CD4-positive, alpha-beta memory T cell (primary cell): ENCODE measurements around the gene PLEKHF1. TPM values are rescaled to one million over a fixed set of nuclear protein-coding genes. Genes with fewer than 3 reads are reported as not detected.
A peak's percentile ranks its signal among the peaks of the same experiment; 100 is the strongest.

Source experiments
- CTCF ChIA-PET: fragments of 350-600 bp; sonication (Branson Sonifier 250); formaldehyde crosslinking; loops from one replicate; lab custom pipeline; 2021; ENCODE audit warnings: inconsistent platforms; ENCODE audit not compliant: partially characterized antibody; lab: Charles Lee
- POLR2A ChIA-PET: fragments of 350-600 bp; sonication (Branson Sonifier 250); formaldehyde crosslinking; loops from one replicate; lab custom pipeline; 2021; ENCODE audit not compliant: partially characterized antibody; lab: Charles Lee
- DNase-seq, 5 donors: peaks; one replicate each; pipeline versions ENCODE4 v3.0.0 to v3.0.0-alpha.2; 2020 to 2022; ENCODE audit warnings: mixed read lengths in 1 of 5
- H3K27ac ChIP-seq: one replicate; pipeline ENCODE4 v1.7.0; 2013; ENCODE audit warnings: low read depth, low read length
- H3K27me3 ChIP-seq: 2 replicates; pipeline ENCODE4 v1.7.0; 2013; ENCODE audit warnings: mild to moderate bottlenecking, low read length, moderate library complexity; ENCODE audit not compliant: insufficient read depth
- H3K36me3 ChIP-seq: 2 replicates; pipeline ENCODE4 v1.7.0; 2013; ENCODE audit warnings: mild to moderate bottlenecking, low read length, moderate library complexity; ENCODE audit not compliant: insufficient read depth
- H3K4me1 ChIP-seq: 2 replicates; pipeline ENCODE4 v1.7.0; 2013; ENCODE audit warnings: mild to moderate bottlenecking, low read length, moderate library complexity; ENCODE audit not compliant: insufficient read depth
- H3K4me3 ChIP-seq, 2 donors: one replicate each; pipeline ENCODE4 v1.7.0; 2013; ENCODE audit warnings: low read length in 2 of 2, mild to moderate bottlenecking in 1 of 2
- H3K9me3 ChIP-seq, 2 donors: one replicate each; pipeline ENCODE4 v1.7.0; 2013; ENCODE audit warnings: low read length in 2 of 2, control low read depth in 1 of 2; ENCODE audit not compliant: control insufficient read depth in 1 of 2
- H3K27ac Mint-ChIP-seq, 7 donors: one replicate each; pipeline ENCODE4 v1.8.0; 2020 to 2021; ENCODE audit warnings: mixed read lengths in 7 of 7, mild to moderate bottlenecking in 6 of 7, inconsistent platforms in 3 of 7, moderate library complexity in 3 of 7
- H3K27me3 Mint-ChIP-seq, 2 donors: one replicate each; pipeline ENCODE4 v1.8.0; 2020 to 2021; ENCODE audit warnings: mixed read lengths in 2 of 2
- H3K36me3 Mint-ChIP-seq, 2 donors: one replicate each; pipeline ENCODE4 v1.8.0; 2020 to 2021; ENCODE audit warnings: mixed read lengths in 2 of 2, inconsistent platforms in 1 of 2, mild to moderate bottlenecking in 1 of 2
- H3K4me1 Mint-ChIP-seq, 4 donors: one replicate each; pipeline ENCODE4 v1.8.0; 2020 to 2021; ENCODE audit warnings: mixed read lengths in 4 of 4, mild to moderate bottlenecking in 1 of 4
- H3K4me3 Mint-ChIP-seq, 8 donors: one replicate each; pipeline ENCODE4 v1.8.0; 2020 to 2021; ENCODE audit warnings: mixed read lengths in 8 of 8, mild to moderate bottlenecking in 7 of 8, moderate library complexity in 6 of 8, inconsistent platforms in 3 of 8
- H3K9me3 Mint-ChIP-seq, 8 donors: one replicate each; pipeline ENCODE4 v1.8.0; 2020 to 2021; ENCODE audit warnings: mixed read lengths in 8 of 8, mild to moderate bottlenecking in 5 of 8, inconsistent platforms in 3 of 8, moderate library complexity in 1 of 8
- intact Hi-C: fragments of 100-400 bp; cut with micrococcal nuclease; formaldehyde crosslinking; loops from one replicate; pipeline ENCODE4 v1.15.1; 2023
- polyA plus RNA-seq, 2 donors: library from polyadenylated mRNA; unstranded; fragments of 300-500 nt; fragmentation: Illumina TruSeq; gene quantifications; one replicate each; pipeline ENCODE4 v1.2.3, GENCODE V29; 2021
- total RNA-seq, 2 experiments: library from RNA; stranded (reverse); gene quantifications; one replicate each; pipeline ENCODE4 v1.2.3, GENCODE V29; 2021

PLEKHF1 gene
- total and polyA plus RNA-seq, 4 experiments from 2014 or later: 15.3 to 36.0 (median 31.8) TPM

DNA sequence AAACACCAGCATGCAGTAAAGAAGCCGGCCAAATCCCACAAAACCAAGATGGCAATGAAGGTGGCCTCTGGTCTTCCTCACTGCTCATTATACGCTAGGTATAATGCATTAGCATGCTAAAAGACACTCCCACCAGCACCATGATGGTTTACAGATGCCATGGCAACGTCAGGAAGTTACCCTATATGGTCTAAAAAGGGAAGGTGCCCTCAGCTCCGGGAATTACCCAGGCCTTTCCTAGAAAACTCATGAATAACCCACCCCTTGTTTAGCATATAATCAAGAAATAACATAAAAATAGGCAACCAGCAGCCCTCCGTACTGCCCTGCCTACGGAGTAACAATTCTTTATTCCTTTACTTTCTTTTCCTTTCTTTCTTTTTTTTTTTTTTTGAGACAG lies 21.1 kb upstream of the PLEKHF1 start:
- POLR2A ChIA-PET: no interaction called here
- Histone ChIP-seq H3K27ac (no peak overlapping the region), H3K4me3 (no peak overlapping the region), H3K9me3 (no peaks in the 10 kb centered on the region), H3K27me3 (no peaks in the 10 kb centered on the region), H3K36me3 (no peaks in the 10 kb centered on the region), H3K4me1 (peaks cover 15% of the 10 kb centered on the region)
- Mint-ChIP-seq H3K36me3 (no peaks in the 10 kb centered on the region), H3K27me3 (no peaks in the 10 kb centered on the region), H3K4me3 (peak overlapping the region in 1 of 8 donors; percentile 54), H3K4me1 (peaks cover 12 to 19% (median 15%) of the 10 kb centered on the region in 4 donors), H3K27ac (no peak overlapping the region), H3K9me3 (no peaks in the 10 kb centered on the region)
- intact Hi-C loops: no loop called here
- CTCF ChIA-PET: interaction anchor here (0.6 kb wide), 1 partner anchor 74 kb away, joined by 3 read pairs; no protein-coding TSS in a partner anchor
- no peak for DNase-seq

DNA sequence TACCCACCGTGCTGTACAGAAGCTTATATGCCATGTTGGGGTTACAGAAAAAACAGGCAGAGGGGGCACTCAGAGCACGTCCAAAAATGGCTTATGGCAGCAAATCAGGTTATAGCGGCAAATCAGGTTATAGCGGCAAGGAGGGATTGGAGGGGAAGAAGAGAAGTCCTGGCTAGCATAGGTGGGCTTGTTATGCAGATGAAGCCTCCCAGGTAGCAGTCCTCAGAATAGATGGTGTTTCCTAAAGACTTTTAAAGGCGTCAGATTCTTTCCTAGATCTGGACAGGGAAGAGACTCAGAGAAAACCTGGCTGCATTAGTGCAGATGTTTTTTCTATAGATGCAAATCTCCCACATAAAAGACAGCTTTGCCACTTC lies 19.8 kb upstream of the PLEKHF1 start:
- POLR2A ChIA-PET: interaction anchor here (1.3 kb wide), 1 partner anchor 20 kb away, joined by 4 read pairs; the partner anchor contains the start of gene PLEKHF1
- intact Hi-C loops: no loop called here
- H3K36me3 Mint-ChIP-seq: no peaks in the 10 kb centered on the region

DNA sequence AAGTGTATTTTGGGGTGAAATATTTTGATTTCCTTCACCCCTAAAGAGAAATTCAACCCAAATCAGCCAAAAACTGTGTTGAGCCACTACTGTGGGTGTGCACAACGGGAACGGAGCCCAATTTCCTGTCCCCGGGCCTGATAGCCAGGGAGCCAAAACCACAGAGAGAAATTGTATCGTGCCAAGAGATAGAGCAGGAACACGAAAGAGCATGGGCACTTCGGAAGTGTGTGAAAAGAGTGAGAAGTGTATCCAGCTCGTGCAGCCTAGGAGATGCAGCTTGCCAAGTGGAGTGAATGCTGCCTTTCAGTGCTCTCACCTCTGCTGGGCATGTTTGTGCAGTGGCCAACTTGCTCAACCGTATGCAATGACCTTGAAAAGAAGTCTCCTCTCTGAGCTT lies 19.4 kb upstream of the PLEKHF1 start:
- intact Hi-C loops: no loop called here
- Histone ChIP-seq H3K36me3 (no peaks in the 10 kb centered on the region), H3K4me3 (no peak overlapping the region), H3K27ac (no peak overlapping the region), H3K4me1 (peaks cover 15% of the 10 kb centered on the region), H3K9me3 (no peaks in the 10 kb centered on the region), H3K27me3 (no peaks in the 10 kb centered on the region)
- Mint-ChIP-seq H3K4me1 (peaks cover 12 to 19% (median 15%) of the 10 kb centered on the region in 4 donors), H3K36me3 (no peaks in the 10 kb centered on the region), H3K4me3 (peak overlapping the region in 5 of 8 donors; percentile 1 to 67 (median 18)), H3K27me3 (no peaks in the 10 kb centered on the region), H3K9me3 (no peaks in the 10 kb centered on the region), H3K27ac (peak overlapping the region in 3 of 7 donors; percentile 18 to 75 (median 61))
- ChIA-PET POLR2A (interaction anchor here (1.3 kb wide), 1 partner anchor 19 kb away, joined by 4 read pairs; the partner anchor contains the start of gene PLEKHF1), CTCF (interaction anchor here (0.8 to 2.1 kb wide), 5 partner anchors 19 to 45 kb away, joined by 3 to 7 read pairs (median 3); no protein-coding TSS in a partner anchor)
- no peak for DNase-seq

More for the DNA sequence above, 19.8 kb upstream of the PLEKHF1 start:
- no peaks in the 10 kb centered on the region for H3K27me3 Mint-ChIP-seq
- no peaks in the 10 kb centered on the region for H3K36me3 ChIP-seq
- H3K27ac ChIP-seq: no peak overlapping the region
- H3K9me3 Mint-ChIP-seq: no peaks in the 10 kb centered on the region
- no peak for DNase-seq
- H3K27me3 ChIP-seq: no peaks in the 10 kb centered on the region
- H3K4me1 ChIP-seq: peaks cover 15% of the 10 kb centered on the region
- H3K4me3 ChIP-seq: no peak overlapping the region
- CTCF ChIA-PET: interaction anchor here (1.1 to 2.1 kb wide), 4 partner anchors 22 to 45 kb away, joined by 3 to 7 read pairs (median 4); no protein-coding TSS in a partner anchor
- peaks cover 12 to 19% (median 15%) of the 10 kb centered on the region in 4 donors for H3K4me1 Mint-ChIP-seq
- H3K9me3 ChIP-seq: no peaks in the 10 kb centered on the region
- H3K27ac Mint-ChIP-seq: peak overlapping the region in 2 of 7 donors; percentile 61 to 75
- peak overlapping the region in 3 of 8 donors; percentile 7 to 67 (median 18) for H3K4me3 Mint-ChIP-seq

DNA sequence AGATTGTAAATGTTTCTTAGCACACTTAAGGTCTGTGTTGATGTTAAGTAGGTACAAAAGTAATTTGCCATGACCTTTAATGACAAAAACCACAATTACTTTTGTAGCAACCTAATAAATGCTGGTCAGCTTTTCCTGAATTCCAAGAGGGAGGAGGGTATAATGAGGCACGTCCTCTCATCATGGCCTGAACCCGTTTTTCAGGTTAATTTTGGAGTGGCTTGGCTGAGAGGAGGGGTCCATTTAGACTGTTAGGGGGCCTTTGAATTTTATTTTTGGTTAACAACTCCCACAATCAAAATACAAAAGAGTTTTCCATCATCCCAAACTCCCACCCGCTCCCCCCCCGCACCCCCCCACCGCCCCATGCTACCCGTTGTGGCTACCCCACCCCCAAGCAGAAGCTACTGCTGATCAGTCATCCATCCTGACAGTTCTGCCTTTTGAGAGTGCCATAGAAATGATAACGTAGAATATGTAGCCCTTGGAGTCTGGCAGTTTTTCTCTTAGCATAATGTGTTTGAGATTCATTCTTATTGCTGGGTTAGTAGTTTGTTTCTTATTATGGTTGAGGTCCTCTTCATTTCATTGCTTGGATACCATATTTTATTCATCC lies 14.4 kb upstream of the PLEKHF1 start:
- intact Hi-C loops: no loop called here
- H3K36me3 ChIP-seq: no peaks in the 10 kb centered on the region
- H3K27me3 Mint-ChIP-seq: peaks cover 0 to 2% of the 10 kb centered on the region in 2 donors

DNA sequence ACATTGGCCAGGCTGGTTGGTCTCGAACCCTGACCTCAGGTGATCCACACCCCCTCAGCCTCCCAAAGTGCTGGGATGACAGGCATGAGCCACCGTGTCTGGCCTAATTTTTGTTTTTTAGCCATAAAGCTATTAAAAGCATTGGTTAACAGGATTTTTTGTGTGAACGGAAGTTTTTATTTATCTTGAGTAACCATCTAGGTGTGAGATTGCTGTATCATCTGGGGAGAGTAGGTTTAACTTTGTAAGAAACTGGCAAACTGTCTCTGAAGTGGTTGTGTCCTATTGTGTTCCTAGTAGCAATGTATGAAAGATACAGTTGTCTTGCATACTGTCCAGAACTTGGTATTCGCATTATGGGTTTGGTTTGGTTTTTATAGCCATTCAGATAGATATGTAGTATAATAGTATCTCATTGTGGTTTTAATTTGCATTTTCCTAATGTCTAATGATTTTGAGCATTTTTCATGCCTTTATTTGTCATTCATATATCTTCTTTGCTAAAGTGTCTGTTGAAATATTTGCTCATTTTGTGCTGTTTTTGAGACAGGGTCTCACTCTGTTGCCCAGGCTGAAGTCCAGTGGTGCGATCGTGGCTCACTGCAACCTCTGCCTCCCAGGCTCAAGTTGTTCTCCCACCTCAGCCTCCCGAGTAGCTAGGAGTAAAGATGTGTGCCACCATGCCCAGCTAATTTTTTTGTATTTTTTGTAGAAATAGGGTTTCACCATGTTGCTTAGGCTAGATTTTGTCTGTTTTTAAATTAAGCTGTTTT lies 13.5 kb upstream of the PLEKHF1 start:
- DNase-seq: no peak

More for the DNA sequence above, 14.4 kb upstream of the PLEKHF1 start:
- POLR2A ChIA-PET: interaction anchor here (1.0 to 1.2 kb wide), 2 partner anchors 16 to 21 kb away, joined by 3 to 4 read pairs; no protein-coding TSS in a partner anchor
- CTCF ChIA-PET: interaction anchor here (0.9 to 2.1 kb wide), 2 partner anchors 17 to 41 kb away, joined by 3 to 4 read pairs; no protein-coding TSS in a partner anchor
- no peaks in the 10 kb centered on the region for H3K36me3 Mint-ChIP-seq
- H3K9me3 Mint-ChIP-seq: no peaks in the 10 kb centered on the region
- no peak overlapping the region for H3K4me3 ChIP-seq
- H3K27ac ChIP-seq: no peak overlapping the region
- H3K9me3 ChIP-seq: no peaks in the 10 kb centered on the region
- DNase-seq: no peak
- peaks cover 8 to 18% (median 13%) of the 10 kb centered on the region in 4 donors for H3K4me1 Mint-ChIP-seq
- H3K4me1 ChIP-seq: peaks cover 10% of the 10 kb centered on the region
- H3K27ac Mint-ChIP-seq: no peak overlapping the region
- no peaks in the 10 kb centered on the region for H3K27me3 ChIP-seq
- no peak overlapping the region for H3K4me3 Mint-ChIP-seq

DNA sequence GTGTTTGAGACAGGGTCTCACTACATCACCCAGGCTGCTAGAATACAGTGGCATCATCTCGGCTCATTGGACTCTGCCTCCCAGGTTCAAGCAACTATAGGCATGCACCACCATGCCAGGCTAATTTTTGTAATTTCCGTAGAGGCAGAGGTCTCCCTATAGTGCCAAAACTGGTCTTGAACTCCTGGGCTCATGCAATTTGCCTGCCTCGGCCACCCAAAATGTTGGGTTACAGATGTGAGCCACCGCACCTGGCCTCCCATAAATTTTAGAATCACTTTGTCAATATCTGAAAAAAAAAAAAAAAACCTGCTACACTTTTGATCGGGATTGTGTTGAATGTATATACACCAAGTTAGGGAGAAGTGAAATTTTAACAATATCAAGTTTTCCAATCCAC lies 11.9 kb upstream of the PLEKHF1 start:
- peaks cover 6% of the 10 kb centered on the region for H3K4me1 ChIP-seq
- peaks cover 4 to 11% (median 8%) of the 10 kb centered on the region in 4 donors for H3K4me1 Mint-ChIP-seq
- intact Hi-C loops: no loop called here
- H3K9me3 Mint-ChIP-seq: no peaks in the 10 kb centered on the region
- CTCF ChIA-PET: no interaction called here
- H3K27me3 Mint-ChIP-seq: peaks cover 0 to 2% of the 10 kb centered on the region in 2 donors
- no peak for DNase-seq
- no peak overlapping the region for H3K27ac ChIP-seq
- POLR2A ChIA-PET: no interaction called here
- no peaks in the 10 kb centered on the region for H3K27me3 ChIP-seq
- H3K4me3 Mint-ChIP-seq: no peak overlapping the region
- H3K36me3 Mint-ChIP-seq: no peaks in the 10 kb centered on the region
- no peak overlapping the region for H3K27ac Mint-ChIP-seq
- H3K9me3 ChIP-seq: no peaks in the 10 kb centered on the region
- no peaks in the 10 kb centered on the region for H3K36me3 ChIP-seq
- H3K4me3 ChIP-seq: no peak overlapping the region

More for the DNA sequence above, 13.5 kb upstream of the PLEKHF1 start:
- ChIA-PET CTCF (interaction anchor here (1.0 to 2.1 kb wide), 3 partner anchors 15 to 42 kb away, joined by 3 to 4 read pairs (median 3); no protein-coding TSS in a partner anchor), POLR2A (interaction anchor here (1.2 to 1.3 kb wide), 2 partner anchors 14 to 15 kb away, joined by 4 to 5 read pairs; partner anchors contain the start of gene PLEKHF1)
- peaks cover 0 to 2% of the 10 kb centered on the region in 2 donors for H3K27me3 Mint-ChIP-seq
- H3K4me3 ChIP-seq: no peak overlapping the region
- peaks cover 4 to 11% (median 8%) of the 10 kb centered on the region in 4 donors for H3K4me1 Mint-ChIP-seq
- H3K9me3 Mint-ChIP-seq: no peaks in the 10 kb centered on the region
- no peaks in the 10 kb centered on the region for H3K27me3 ChIP-seq
- intact Hi-C loops: no loop called here
- peaks cover 6% of the 10 kb centered on the region for H3K4me1 ChIP-seq
- H3K27ac Mint-ChIP-seq: peak overlapping the region in 1 of 7 donors; percentile 19
- H3K27ac ChIP-seq: no peak overlapping the region
- H3K36me3 Mint-ChIP-seq: no peaks in the 10 kb centered on the region
- H3K4me3 Mint-ChIP-seq: peak overlapping the region in 1 of 8 donors; percentile 4
- H3K36me3 ChIP-seq: no peaks in the 10 kb centered on the region
- no peaks in the 10 kb centered on the region for H3K9me3 ChIP-seq
